Cardiac muscle cell (in vitro differentiated cells and primary cell): Measurements from ENCODE around the gene HHAT. TPM values are rescaled to one million over a fixed set of nuclear protein-coding genes. Genes with fewer than 3 reads are reported as not detected.

Experiments
- DNase-seq, 2 donors: peaks; one replicate each; pipeline versions ENCODE4 v3.0.0 to v3.0.0-alpha.2; 2010 to 2017; ENCODE audit warnings: low read depth in 1 of 2, low spot score in 1 of 2
- H3K27ac ChIP-seq: fragments of 200-600 bp; sonication (generic); 2 replicates; pipeline ENCODE4 v1.5.1; 2016
- H3K27me3 ChIP-seq: fragments of 200-600 bp; sonication (generic); 2 replicates; pipeline ENCODE4 v1.6.0; 2016; ENCODE audit warnings: control low read depth
- H3K36me3 ChIP-seq: fragments of 200-600 bp; sonication (generic); 2 replicates; pipeline ENCODE4 v1.5.1; 2016; ENCODE audit warnings: control low read depth
- H3K4me1 ChIP-seq: fragments of 200-600 bp; sonication (generic); 2 replicates; pipeline ENCODE4 v1.8.1; 2017; ENCODE audit warnings: low read depth, mild to moderate bottlenecking, mixed run types
- H3K4me3 ChIP-seq: fragments of 200-600 bp; sonication (generic); 2 replicates; pipeline ENCODE4 v1.5.1; 2016; ENCODE audit warnings: mild to moderate bottlenecking
- H3K9me3 ChIP-seq: fragments of 200-600 bp; sonication (generic); 2 replicates; pipeline ENCODE4 v1.5.1; 2017; ENCODE audit warnings: low read depth, mild to moderate bottlenecking, control low read depth
- CTCF ChIP-seq: IDR thresholded peaks from 2 replicates; pipeline ENCODE4 v1.5.1; 2012; ENCODE audit warnings: low read depth, mild to moderate bottlenecking, low read length
- polyA plus RNA-seq: library from polyadenylated mRNA; unstranded; fragments of >200 nt; fragmentation: Nextera tagmentation; extraction: Ambion mirVana; gene quantifications from 2 replicates; pipeline ENCODE4 v1.2.1, GENCODE V29; 2016
- total RNA-seq: library from RNA; depleted of rRNA; stranded (reverse); fragments of >200 nt; gene quantifications from 2 replicates; pipeline ENCODE4 v1.2.3, GENCODE V29; 2016

Gene HHAT
- total and polyA plus RNA-seq, 2 experiments from 2014 or later, result 3.6 to 8.4 TPM

- TF ChIP-seq CTCF, result no peak
- peak overlapping the region; percentile 77 for H3K27ac ChIP-seq
- H3K27me3 ChIP-seq, result peaks cover 8% of the 10 kb centered on the region
- peaks cover 12% of the 10 kb centered on the region for H3K4me1 ChIP-seq
- H3K4me3 ChIP-seq, result peak overlapping the region; percentile 60
- DNase-seq, result peak; percentile 12 to 37
- H3K36me3 ChIP-seq, result no peaks in the 10 kb centered on the region
- no peaks in the 10 kb centered on the region for H3K9me3 ChIP-seq
These were observed 513 bp upstream of the HHAT start for GRCh38 chr1:210328032-210328745.

- peak; percentile 21 to 64 for DNase-seq
- Histone ChIP-seq H3K4me3 (no peak overlapping the region), H3K27me3 (peaks cover 8% of the 10 kb centered on the region), H3K36me3 (no peaks in the 10 kb centered on the region), H3K4me1 (peaks cover 12% of the 10 kb centered on the region), H3K9me3 (no peaks in the 10 kb centered on the region), H3K27ac (no peak overlapping the region)
- TF ChIP-seq CTCF, result no peak
These were observed 1.7 kb downstream of the HHAT start for GRCh38 chr1:210330279-210330866.

GRCh38 chr1:210332233-210332632, 3.5 kb downstream of the HHAT start:
- no peak for DNase-seq
- no peak for TF ChIP-seq CTCF
- Histone ChIP-seq H3K27ac (no peak overlapping the region), H3K4me3 (no peak overlapping the region), H3K9me3 (no peaks in the 10 kb centered on the region), H3K27me3 (peaks cover 8% of the 10 kb centered on the region), H3K36me3 (no peaks in the 10 kb centered on the region), H3K4me1 (peaks cover 12% of the 10 kb centered on the region)

GRCh38 chr1:210332719-210333398, 4.2 kb downstream of the HHAT start:
- TF ChIP-seq CTCF, result no peak
- Histone ChIP-seq H3K4me3 (no peak overlapping the region), H3K9me3 (no peaks in the 10 kb centered on the region), H3K27me3 (peaks cover 8% of the 10 kb centered on the region), H3K4me1 (peaks cover 12% of the 10 kb centered on the region), H3K27ac (no peak overlapping the region), H3K36me3 (no peaks in the 10 kb centered on the region)
- DNase-seq, result no peak

- Histone ChIP-seq H3K27me3 (peaks cover 8% of the 10 kb centered on the region), H3K27ac (no peak overlapping the region), H3K4me3 (no peak overlapping the region), H3K9me3 (no peaks in the 10 kb centered on the region), H3K4me1 (peaks cover 2% of the 10 kb centered on the region), H3K36me3 (no peaks in the 10 kb centered on the region)
- no peak for DNase-seq
- TF ChIP-seq CTCF, result no peak
These were observed 6.3 kb downstream of the HHAT start for GRCh38 chr1:210335001-210335400.
